ENCODE data around the gene CYFIP2. TPM values are rescaled to one million over a fixed set of nuclear protein-coding genes. Genes with fewer than 3 reads are reported as not detected.

The CYFIP2 gene
- total RNA-seq, 1 donor: 6.5 TPM

DNA sequence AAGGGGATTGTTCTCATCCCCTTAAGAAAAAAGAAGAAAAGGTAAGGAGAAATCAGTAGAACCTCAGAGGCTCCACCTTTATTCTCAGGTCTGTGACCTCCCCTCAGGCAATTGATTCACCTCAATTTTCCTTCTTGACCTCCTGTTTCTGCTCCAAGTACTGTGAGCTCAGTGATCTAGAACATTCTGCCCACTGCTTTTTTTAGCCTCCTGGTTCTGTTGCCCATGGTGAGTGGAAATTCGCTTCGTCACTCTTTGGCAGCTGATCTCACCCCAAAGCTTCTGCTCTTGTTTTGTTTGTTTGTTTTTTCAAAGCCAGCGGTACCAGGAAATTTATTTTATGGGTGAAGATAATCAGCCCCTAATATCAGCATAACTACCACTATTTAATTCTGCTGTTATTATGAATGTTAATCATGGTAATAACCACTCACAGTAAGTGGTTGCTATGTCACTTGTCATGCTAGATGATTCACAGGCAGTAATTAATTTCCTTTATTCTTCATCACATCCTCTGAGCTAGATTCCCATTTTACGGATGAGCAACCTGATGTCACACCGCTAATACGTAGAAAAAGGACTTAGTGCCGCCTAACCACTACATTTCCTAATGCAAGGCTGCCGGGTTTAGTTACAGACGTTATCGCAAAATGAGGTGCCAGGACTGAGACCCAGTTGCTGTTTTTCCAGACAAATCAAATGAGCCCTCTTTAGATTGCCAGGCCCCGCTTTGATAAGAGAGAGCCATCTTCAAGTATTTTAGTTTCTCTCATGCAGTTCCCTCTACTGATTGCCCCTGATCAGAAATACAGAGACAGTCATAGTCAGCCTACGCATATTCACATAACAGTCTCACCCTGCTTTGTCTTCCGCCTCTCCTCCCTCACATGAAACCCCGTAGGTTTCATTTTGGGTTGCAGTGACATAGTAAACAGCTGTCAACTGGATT lies 78.2 kb downstream of the CYFIP2 start:
- Histone ChIP-seq H3K79me2 (ENCODE audit: insufficient read depth, low read length) (no peaks in the 10 kb centered on the region), H3K4me2 (ENCODE audit: insufficient read depth, low read length) (no peak overlapping the region), H3K36me3 (ENCODE audit: insufficient read depth, low read length) (no peaks in the 10 kb centered on the region), H3K4me1 (ENCODE audit: insufficient read depth, low read length) (no peaks in the 10 kb centered on the region), H3K27ac (ENCODE audit: low read depth, low read length) (no peak overlapping the region), H3K4me3 (ENCODE audit: insufficient read depth, low read length) (no peak overlapping the region), H3K9me3 (ENCODE audit: low read depth, low read length) (no peaks in the 10 kb centered on the region), H4K20me1 (ENCODE audit: insufficient read depth, low read length) (no peaks in the 10 kb centered on the region), H3K27me3 (ENCODE audit: insufficient read depth, low read length) (peaks cover 8% of the 10 kb centered on the region), H2AFZ (ENCODE audit: low read length) (no peak overlapping the region)
- TF ChIP-seq, protein P1, sequence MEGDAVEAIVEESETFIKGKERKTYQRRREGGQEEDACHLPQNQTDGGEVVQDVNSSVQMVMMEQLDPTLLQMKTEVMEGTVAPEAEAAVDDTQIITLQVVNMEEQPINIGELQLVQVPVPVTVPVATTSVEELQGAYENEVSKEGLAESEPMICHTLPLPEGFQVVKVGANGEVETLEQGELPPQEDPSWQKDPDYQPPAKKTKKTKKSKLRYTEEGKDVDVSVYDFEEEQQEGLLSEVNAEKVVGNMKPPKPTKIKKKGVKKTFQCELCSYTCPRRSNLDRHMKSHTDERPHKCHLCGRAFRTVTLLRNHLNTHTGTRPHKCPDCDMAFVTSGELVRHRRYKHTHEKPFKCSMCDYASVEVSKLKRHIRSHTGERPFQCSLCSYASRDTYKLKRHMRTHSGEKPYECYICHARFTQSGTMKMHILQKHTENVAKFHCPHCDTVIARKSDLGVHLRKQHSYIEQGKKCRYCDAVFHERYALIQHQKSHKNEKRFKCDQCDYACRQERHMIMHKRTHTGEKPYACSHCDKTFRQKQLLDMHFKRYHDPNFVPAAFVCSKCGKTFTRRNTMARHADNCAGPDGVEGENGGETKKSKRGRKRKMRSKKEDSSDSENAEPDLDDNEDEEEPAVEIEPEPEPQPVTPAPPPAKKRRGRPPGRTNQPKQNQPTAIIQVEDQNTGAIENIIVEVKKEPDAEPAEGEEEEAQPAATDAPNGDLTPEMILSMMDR (IDR thresholded peaks at IDR 0.05; ENCODE audit: extremely low read depth, low read depth, low read length): no peak
- no peak for DNase-seq (ENCODE audit: insufficient read length, low spot score, missing footprints)

DNA sequence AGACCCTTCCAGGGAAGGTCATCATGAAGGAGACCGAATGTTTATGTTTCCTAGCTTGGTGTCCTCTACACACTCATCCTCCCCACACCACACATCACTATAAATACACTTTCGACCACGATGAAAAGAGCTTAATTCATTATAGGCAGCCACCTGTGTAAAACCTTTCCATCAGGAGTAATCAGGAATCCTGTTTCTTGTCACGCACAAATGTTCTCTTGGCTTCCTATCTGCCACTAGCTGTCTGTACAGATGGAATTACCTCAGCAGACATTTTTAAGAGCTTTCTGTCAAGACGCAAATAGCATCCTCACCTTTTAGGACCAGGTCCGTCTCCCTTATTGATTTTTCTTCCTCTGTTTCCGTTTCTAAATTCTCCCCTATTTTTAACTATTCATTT lies 79.1 kb downstream of the CYFIP2 start:
- no peak overlapping the region for H2AFZ ChIP-seq (ENCODE audit: low read length)
- H3K27me3 ChIP-seq (ENCODE audit: insufficient read depth, low read length): peaks cover 8% of the 10 kb centered on the region
- no peaks in the 10 kb centered on the region for H3K36me3 ChIP-seq (ENCODE audit: insufficient read depth, low read length)
- H3K4me1 ChIP-seq (ENCODE audit: insufficient read depth, low read length): no peaks in the 10 kb centered on the region
- no peaks in the 10 kb centered on the region for H4K20me1 ChIP-seq (ENCODE audit: insufficient read depth, low read length)
- DNase-seq (ENCODE audit: insufficient read length, low spot score, missing footprints): no peak
- no peak overlapping the region for H3K27ac ChIP-seq (ENCODE audit: low read depth, low read length)
- no peaks in the 10 kb centered on the region for H3K79me2 ChIP-seq (ENCODE audit: insufficient read depth, low read length)
- TF ChIP-seq, protein P1 (IDR thresholded peaks at IDR 0.05; ENCODE audit: extremely low read depth, low read depth, low read length): no peak
- H3K4me2 ChIP-seq (ENCODE audit: insufficient read depth, low read length): no peak overlapping the region
- no peak overlapping the region for H3K4me3 ChIP-seq (ENCODE audit: insufficient read depth, low read length)
- no peaks in the 10 kb centered on the region for H3K9me3 ChIP-seq (ENCODE audit: low read depth, low read length)

DNA sequence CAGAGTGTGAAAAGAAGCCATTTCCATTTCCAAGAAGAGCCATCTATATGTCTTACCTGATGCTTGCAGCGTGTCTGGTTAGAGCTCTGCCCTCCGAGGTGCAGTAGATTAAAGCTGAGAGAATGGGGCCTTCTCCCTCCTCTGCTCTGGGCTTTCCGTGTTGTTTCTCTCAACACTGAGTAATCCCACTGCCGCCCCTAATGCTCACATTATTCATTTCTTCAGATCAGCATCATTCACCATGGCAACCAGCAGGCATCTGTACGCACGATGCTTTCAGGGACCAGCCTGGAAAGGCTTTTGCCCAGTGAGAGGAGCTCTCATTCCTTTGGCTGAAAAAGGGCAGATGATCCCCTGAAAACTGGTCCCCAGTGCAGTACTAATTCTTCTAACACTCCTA lies 79.6 kb downstream of the CYFIP2 start:
- no peak for DNase-seq (ENCODE audit: insufficient read length, low spot score, missing footprints)
- H3K9me3 ChIP-seq (ENCODE audit: low read depth, low read length): no peaks in the 10 kb centered on the region
- no peak overlapping the region for H3K27ac ChIP-seq (ENCODE audit: low read depth, low read length)
- H3K36me3 ChIP-seq (ENCODE audit: insufficient read depth, low read length): no peaks in the 10 kb centered on the region
- no peaks in the 10 kb centered on the region for H3K79me2 ChIP-seq (ENCODE audit: insufficient read depth, low read length)
- H3K4me3 ChIP-seq (ENCODE audit: insufficient read depth, low read length): no peak overlapping the region
- H3K4me2 ChIP-seq (ENCODE audit: insufficient read depth, low read length): no peak overlapping the region
- H3K27me3 ChIP-seq (ENCODE audit: insufficient read depth, low read length): peaks cover 8% of the 10 kb centered on the region
- H2AFZ ChIP-seq (ENCODE audit: low read length): no peak overlapping the region
- no peaks in the 10 kb centered on the region for H4K20me1 ChIP-seq (ENCODE audit: insufficient read depth, low read length)
- H3K4me1 ChIP-seq (ENCODE audit: insufficient read depth, low read length): no peaks in the 10 kb centered on the region
- TF ChIP-seq, protein P1 (IDR thresholded peaks at IDR 0.05; ENCODE audit: extremely low read depth, low read depth, low read length): no peak

DNA sequence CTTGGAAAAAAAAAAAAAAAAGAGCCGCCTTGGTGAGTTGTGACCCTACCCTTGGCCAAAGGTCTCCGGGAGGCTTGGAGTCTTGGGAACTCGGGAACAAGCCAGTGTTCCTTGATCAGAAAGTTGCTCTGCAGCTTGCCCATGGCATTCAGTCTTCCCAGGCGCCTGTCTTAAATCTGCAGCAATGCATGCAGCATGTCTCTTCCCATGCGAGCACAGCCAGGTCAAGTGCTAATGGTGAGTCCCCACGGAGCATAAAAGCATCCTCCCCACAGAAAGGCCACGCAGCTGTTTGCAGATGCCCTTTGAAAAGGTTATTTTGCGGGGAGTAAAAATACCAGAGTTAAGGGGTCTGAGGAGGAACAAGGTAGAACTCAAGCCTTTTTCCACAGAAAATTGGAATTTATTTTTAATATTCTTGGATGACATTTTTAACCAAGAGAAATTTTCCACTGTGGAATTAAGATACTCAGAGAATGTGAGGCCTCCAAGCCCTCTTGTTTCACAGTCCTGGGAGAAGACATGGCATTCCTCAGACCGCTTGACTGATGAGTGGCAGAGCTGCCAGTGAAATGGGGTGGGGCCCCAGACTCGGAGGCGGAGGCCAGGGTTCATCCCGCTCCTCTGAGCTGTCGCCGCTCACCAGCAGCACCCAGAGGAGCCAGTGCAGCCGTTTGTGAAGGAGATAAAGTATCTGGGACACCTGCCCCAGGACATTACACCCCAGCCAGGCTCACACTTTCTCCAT lies 81.6 kb downstream of the CYFIP2 start:
- TF ChIP-seq, protein P1 (IDR thresholded peaks at IDR 0.05; ENCODE audit: extremely low read depth, low read depth, low read length): no peak
- Histone ChIP-seq H3K9me3 (ENCODE audit: low read depth, low read length) (no peaks in the 10 kb centered on the region), H3K79me2 (ENCODE audit: insufficient read depth, low read length) (no peaks in the 10 kb centered on the region), H4K20me1 (ENCODE audit: insufficient read depth, low read length) (no peaks in the 10 kb centered on the region), H3K27me3 (ENCODE audit: insufficient read depth, low read length) (peaks cover 8% of the 10 kb centered on the region), H3K4me3 (ENCODE audit: insufficient read depth, low read length) (no peak overlapping the region), H3K4me1 (ENCODE audit: insufficient read depth, low read length) (no peaks in the 10 kb centered on the region), H3K36me3 (ENCODE audit: insufficient read depth, low read length) (no peaks in the 10 kb centered on the region), H3K27ac (ENCODE audit: low read depth, low read length) (no peak overlapping the region), H3K4me2 (ENCODE audit: insufficient read depth, low read length) (no peak overlapping the region), H2AFZ (ENCODE audit: low read length) (no peak overlapping the region)
- DNase-seq (ENCODE audit: insufficient read length, low spot score, missing footprints): no peak
